Measurements from ENCODE around the gene FURIN. TPM values are rescaled to one million over a fixed set of nuclear protein-coding genes. Genes with fewer than 3 reads are reported as not detected.

FURIN gene
- total and polyA plus RNA-seq, 2 of the 8 experiments (the other 6 are each of a cell fraction or from before 2014, with no cell fraction given), result 15.8 to 32.1 TPM

DNA sequence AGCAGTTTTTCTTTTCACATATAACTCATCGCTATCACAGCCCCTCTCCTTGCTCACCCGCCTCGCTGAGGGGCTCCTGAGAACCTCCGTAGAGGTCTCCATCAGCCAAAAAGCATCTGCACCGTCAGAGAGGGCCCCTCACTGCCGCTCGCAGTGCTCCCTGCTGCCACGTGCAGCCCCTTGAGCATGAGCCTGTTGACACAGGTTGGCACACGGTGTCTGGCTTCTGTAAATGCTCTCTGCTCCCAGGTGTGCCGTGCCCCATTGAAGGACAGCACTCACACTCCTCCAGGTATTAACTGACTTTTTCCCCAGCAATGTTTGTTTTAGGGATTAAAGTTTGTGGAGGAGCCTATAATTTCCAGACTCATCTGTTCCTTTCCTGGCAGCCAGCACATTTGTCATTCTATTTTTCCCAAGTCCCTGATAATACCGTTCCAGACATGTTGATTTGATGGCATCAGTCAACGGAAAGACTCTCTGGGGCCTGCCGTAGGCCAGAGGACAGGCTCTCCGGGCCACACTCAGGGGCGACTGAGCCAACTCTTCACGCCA lies 2.1 kb upstream of the FURIN start:
- no peak overlapping the region for H4K8ac ChIP-seq (ENCODE audit: extremely low read depth, insufficient read depth, low read length)
- no peak for TF ChIP-seq TBP (IDR thresholded peaks at IDR 0.05; ENCODE audit: low read depth, low read length)
- TF ChIP-seq SP2 (IDR thresholded peaks at IDR 0.05; ENCODE audit: low read length), result no peak
- TF ChIP-seq CBX5 (IDR thresholded peaks at IDR 0.05; ENCODE audit: low read depth, low read length), result no peak
- no peak for TF ChIP-seq KDM5A (IDR thresholded peaks at IDR 0.05; ENCODE audit: low read length)
- no peak for TF ChIP-seq ATF2 (IDR thresholded peaks at IDR 0.05; ENCODE audit: low read length)
- no peak for TF ChIP-seq MAX (IDR thresholded peaks at IDR 0.05)
- no peak for TF ChIP-seq TCF12 (IDR thresholded peaks at IDR 0.05; ENCODE audit: low read depth, low read length)
- no peak for TF ChIP-seq YY1 (IDR thresholded peaks at IDR 0.05; ENCODE audit: low read depth, low read length)
- TF ChIP-seq BCL11A (IDR thresholded peaks at IDR 0.05; ENCODE audit: low read depth in 2 of 2, low read length in 2 of 2), result no peak
- no peak for TF ChIP-seq CTCF (IDR thresholded peaks at IDR 0.05; ENCODE audit: control extremely low read depth in 1 of 3, insufficient read depth in 1 of 3, low read depth in 1 of 3, low read length in 3 of 3)

More for the DNA sequence above, 2.1 kb upstream of the FURIN start:
- Histone ChIP-seq H2BK20ac (ENCODE audit: low read length) (0 out of 2 replicates have a peak overlapping the region, but pooled peaks have one; percentile 7), H3K27me3 (replicated peaks in 1 of 4; ENCODE audit: control insufficient read depth in 3 of 4, extremely low read depth in 1 of 4, insufficient read depth in 3 of 4, low read length in 3 of 4) (no peaks in the 10 kb centered on the region), H3K36me3 (ENCODE audit: control insufficient read depth in 2 of 4, insufficient read depth in 4 of 4, low read length in 3 of 4) (no peaks in the 10 kb centered on the region), H4K5ac (ENCODE audit: insufficient read length, low read depth, low read length) (no peak overlapping the region), H3K4me2 (ENCODE audit: insufficient read depth in 1 of 2, low read depth in 2 of 2, low read length in 2 of 2) (no peak overlapping the region), H3K27ac (ENCODE audit: low read depth, low read length) (no peak overlapping the region), H3K4me1 (replicated peaks in 1 of 4; ENCODE audit: control insufficient read depth in 3 of 4, insufficient read depth in 4 of 4, low read length in 3 of 4) (peaks cover 12 to 23% (median 14%) of the 10 kb centered on the region in 4 experiments), H3K14ac (ENCODE audit: insufficient read length) (no peak overlapping the region), H3K79me2 (ENCODE audit: control insufficient read depth in 1 of 2, insufficient read depth in 2 of 2, low read length in 2 of 2) (no peaks in the 10 kb centered on the region), H2AK5ac (ENCODE audit: low read depth, low read length) (0 out of 2 replicates have a peak overlapping the region, but pooled peaks have one; percentile 2), H4K20me1 (replicated peaks in 1 of 2; ENCODE audit: control insufficient read depth in 1 of 2, insufficient read depth in 2 of 2, low read length in 2 of 2) (no peaks in the 10 kb centered on the region), H3K4me3 (ENCODE audit: extremely low read depth in 1 of 4, insufficient read depth in 2 of 4, low read depth in 3 of 4, low read length in 4 of 4) (no peak overlapping the region), H2BK12ac (ENCODE audit: low read depth, low read length) (no peak overlapping the region), H3K23me2 (ENCODE audit: low read depth, low read length) (peaks cover 4% of the 10 kb centered on the region; the same call in 1 of the 2 replicates), H2BK15ac (ENCODE audit: low read length) (no peak overlapping the region), H4K91ac (replicated peaks; ENCODE audit: insufficient read length, low read length) (no peak overlapping the region), H3K9me3 (ENCODE audit: insufficient read depth in 2 of 2, low read depth in 1 of 2, low read length in 1 of 2) (no peaks in the 10 kb centered on the region), H3K18ac (ENCODE audit: extremely low read depth, low read length) (no peak overlapping the region), H2BK5ac (ENCODE audit: low read depth, low read length) (no peak overlapping the region), H3K4ac (replicated peaks; ENCODE audit: insufficient read length, low read depth, low read length) (no peak overlapping the region), H3K79me1 (ENCODE audit: low read depth, low read length) (no peaks in the 10 kb centered on the region), H3K23ac (ENCODE audit: insufficient read length) (no peak overlapping the region), H2AFZ (ENCODE audit: low read length) (no peak overlapping the region), H3K56ac (replicated peaks; ENCODE audit: insufficient read length, low read depth, low read length) (no peak overlapping the region), H2BK120ac (replicated peaks; ENCODE audit: low read depth, low read length) (no peak overlapping the region), H3K9ac (replicated peaks in 1 of 4; ENCODE audit: extremely low read depth in 1 of 4, low read depth in 3 of 4, low read length in 3 of 4) (no peak overlapping the region)
- ChIA-PET CTCF (ENCODE audit: partially characterized antibody) (no interaction called here), POLR2A (ENCODE audit: partially characterized antibody) (no interaction called here)
- DNase-seq (ENCODE audit: low read depth in 1 of 2, low spot score in 2 of 2), result no peak
- no peak for FAIRE-seq
- 90% methylated on average over 16 of the region's 16 CpGs; no CpG with 5 or more reads in 1 of the 2 experiments for WGBS, 2 experiments (ENCODE audit: extremely low coverage in 1 of 2, insufficient coverage in 1 of 2, insufficient read length in 1 of 2, insufficient replicate concordance in 2 of 2, low coverage in 1 of 2, low lambda C conversion rate in 2 of 2, missing lambda C conversion rate in 1 of 2)

All from H1 (cell line).